WTC11 (cell line): ENCODE data around the gene NTMT1. TPM values are rescaled to one million over a fixed set of nuclear protein-coding genes. Genes with fewer than 3 reads are reported as not detected.

ENCODE experiments used
- ATAC-seq: fragments of 200-7000 bp; cut with Tn5 transposase; 2 replicates; pipeline ENCODE4 v1.10.0; 2021; ENCODE audit warnings: mild to moderate bottlenecking, moderate library complexity
- CTCF ChIA-PET: fragments of 300-600 bp; sonication (Branson Sonifier 250); formaldehyde crosslinking; loops from one replicate; lab custom pipeline; 2021; ENCODE audit warnings: antibody characterized with exemption; lab: Charles Lee
- POLR2A ChIA-PET: fragments of 350-600 bp; sonication (Branson Sonifier 250); formaldehyde crosslinking; loops from one replicate; lab custom pipeline; 2021; ENCODE audit warnings: antibody characterized with exemption; lab: Charles Lee
- DNase-seq: peaks from one replicate; pipeline ENCODE4 v3.0.0; 2021; ENCODE audit warnings: low spot score
- H3K27ac Mint-ChIP-seq: 2 replicates; pipeline ENCODE4 v1.8.0; 2021; ENCODE audit warnings: mixed read lengths
- H3K27me3 Mint-ChIP-seq: 2 replicates; pipeline ENCODE4 v1.8.0; 2021; ENCODE audit warnings: low read depth, mild to moderate bottlenecking, moderate library complexity, mixed read lengths
- H3K36me3 Mint-ChIP-seq: 2 replicates; pipeline ENCODE4 v1.8.0; 2021; ENCODE audit warnings: mixed read lengths
- H3K4me1 Mint-ChIP-seq: 2 replicates; pipeline ENCODE4 v1.8.0; 2022; ENCODE audit warnings: mixed read lengths
- H3K4me3 Mint-ChIP-seq: 2 replicates; pipeline ENCODE4 v1.8.0; 2021; ENCODE audit warnings: mild to moderate bottlenecking, moderate library complexity, mixed read lengths
- H3K9me3 Mint-ChIP-seq: 2 replicates; pipeline ENCODE4 v1.8.0; 2021; ENCODE audit warnings: mixed read lengths
- ATF3 ChIP-seq: sonication (generic); formaldehyde crosslinking; conservative IDR thresholded peaks from 2 replicates; pipeline ENCODE4 v1.8.1; 2022; ENCODE audit warnings: mild to moderate bottlenecking, missing genetic modification reagents
- CREM ChIP-seq: sonication (generic); formaldehyde crosslinking; IDR thresholded peaks from 2 replicates; pipeline ENCODE4 v1.8.1; 2022; ENCODE audit warnings: mild to moderate bottlenecking, missing genetic modification reagents, moderate library complexity
- E2F5 ChIP-seq: sonication (generic); formaldehyde crosslinking; IDR thresholded peaks from 2 replicates; pipeline ENCODE4 v1.8.1; 2022; ENCODE audit warnings: mild to moderate bottlenecking, moderate library complexity, missing genetic modification reagents
- ETV6 ChIP-seq: sonication (generic); formaldehyde crosslinking; IDR thresholded peaks from 2 replicates; pipeline ENCODE4 v1.8.1; 2022; ENCODE audit warnings: mild to moderate bottlenecking, missing genetic modification reagents
- GABPB1 ChIP-seq: sonication (generic); formaldehyde crosslinking; IDR thresholded peaks from 2 replicates; pipeline ENCODE4 v1.8.1; 2023; ENCODE audit warnings: mild to moderate bottlenecking, missing genetic modification reagents
- IRF1 ChIP-seq: sonication (generic); formaldehyde crosslinking; IDR thresholded peaks from 2 replicates; pipeline ENCODE4 v1.8.0; 2023; ENCODE audit warnings: missing genetic modification reagents
- KAT7 ChIP-seq: sonication (generic); formaldehyde crosslinking; IDR thresholded peaks from 2 replicates; pipeline ENCODE4 v1.8.1; 2023; ENCODE audit warnings: missing genetic modification reagents, mild to moderate bottlenecking, borderline replicate concordance
- MLX ChIP-seq: sonication (generic); formaldehyde crosslinking; IDR thresholded peaks from 2 replicates; pipeline ENCODE4 v1.8.1; 2023; ENCODE audit warnings: mild to moderate bottlenecking, missing genetic modification reagents, moderate library complexity
- MXD4 ChIP-seq: fragments of 250-450 bp; sonication (Bioruptor Pico); IDR thresholded peaks from 2 replicates; pipeline ENCODE4 v1.8.0; 2021; ENCODE audit warnings: mild to moderate bottlenecking, moderate library complexity, borderline replicate concordance
- MYBL2 ChIP-seq: sonication (generic); formaldehyde crosslinking; IDR thresholded peaks from 2 replicates; pipeline ENCODE4 v1.8.1; 2023; ENCODE audit warnings: mild to moderate bottlenecking, moderate library complexity, missing genetic modification reagents
- NR3C1 ChIP-seq: sonication (generic); formaldehyde crosslinking; conservative IDR thresholded peaks from 2 replicates; pipeline ENCODE4 v1.8.1; 2023; ENCODE audit warnings: low read depth, mild to moderate bottlenecking, missing genetic modification reagents
- RELA ChIP-seq: sonication (generic); formaldehyde crosslinking; IDR thresholded peaks from 2 replicates; pipeline ENCODE4 v1.8.1; 2022; ENCODE audit warnings: missing genetic modification reagents, mild to moderate bottlenecking, borderline replicate concordance
- RORB ChIP-seq: fragments of 250-450 bp; sonication (Bioruptor Pico); IDR thresholded peaks from 2 replicates; pipeline ENCODE4 v1.9.0; 2021; ENCODE audit warnings: mild to moderate bottlenecking
- SMAD3 ChIP-seq: sonication (generic); formaldehyde crosslinking; IDR thresholded peaks from 2 replicates; pipeline ENCODE4 v1.8.0; 2022; ENCODE audit warnings: missing genetic modification reagents, mild to moderate bottlenecking, borderline replicate concordance
- SOX15 ChIP-seq: fragments of 250-450 bp; sonication (Bioruptor Pico); IDR thresholded peaks from 2 replicates; pipeline ENCODE4 v1.9.0; 2021; ENCODE audit warnings: mild to moderate bottlenecking
- TEAD1 ChIP-seq: sonication (generic); formaldehyde crosslinking; IDR thresholded peaks from 2 replicates; pipeline ENCODE4 v1.8.0; 2022; ENCODE audit warnings: mild to moderate bottlenecking, missing genetic modification reagents
- TP53 ChIP-seq: sonication (generic); formaldehyde crosslinking; IDR thresholded peaks from 2 replicates; pipeline ENCODE4 v1.8.1; 2023; ENCODE audit warnings: mild to moderate bottlenecking, missing genetic modification reagents
- USF2 ChIP-seq: sonication (generic); formaldehyde crosslinking; IDR thresholded peaks from 2 replicates; pipeline ENCODE4 v1.8.1; 2023; ENCODE audit warnings: mild to moderate bottlenecking, missing genetic modification reagents, moderate library complexity
- ZNF219 ChIP-seq: sonication (generic); formaldehyde crosslinking; IDR thresholded peaks from 2 replicates; pipeline ENCODE4 v1.8.0; 2023; ENCODE audit warnings: missing genetic modification reagents, mild to moderate bottlenecking, borderline replicate concordance
- ZNF281 ChIP-seq: sonication (generic); formaldehyde crosslinking; IDR thresholded peaks from 2 replicates; pipeline ENCODE4 v1.8.0; 2023; ENCODE audit warnings: mild to moderate bottlenecking, missing genetic modification reagents
- ZNF425 ChIP-seq: fragments of 250-450 bp; sonication (Bioruptor Pico); conservative IDR thresholded peaks from 2 replicates; pipeline ENCODE4 v1.9.0; 2021; ENCODE audit warnings: mild to moderate bottlenecking
- total RNA-seq: library from RNA; stranded (reverse); gene quantifications from 3 replicates; pipeline ENCODE4 v1.2.3, GENCODE V29; 2021

Gene NTMT1
- total RNA-seq, 1 experiment from 2014 or later = 71.1 TPM

GRCh38 chr9:129626625-129627284 lies 792 bp downstream of the NTMT1 start (continued):
- TF ChIP-seq IRF1 (CRISPR knock-in tag) (no peak), KAT7 (CRISPR knock-in tag) (no peak), SOX15 (CRISPR knock-in tag) (no peak), CREM (CRISPR knock-in tag) (no peak), ATF3 (CRISPR knock-in tag) (no peak), SMAD3 (CRISPR knock-in tag) (no peak), RELA (no peak), ZNF425 (no peak), TEAD1 (no peak; the same call in 1 of the 2 replicates), MLX (no peak), NR3C1 (CRISPR knock-in tag) (no peak)

- Mint-ChIP-seq H3K4me1 (peaks cover 53% of the 10 kb centered on the region), H3K9me3 (no peaks in the 10 kb centered on the region), H3K4me3 (peak overlapping the region; percentile 85), H3K27ac (peak overlapping the region; percentile 76; the same call in 1 of the 2 replicates), H3K27me3 (peaks cover 1% of the 10 kb centered on the region; the same call in 1 of the 2 replicates), H3K36me3 (peaks cover 15% of the 10 kb centered on the region)
- no peak for DNase-seq
- ATAC-seq = no peak
- POLR2A ChIA-PET = no interaction called here
- CTCF ChIA-PET = interaction anchor here (0.8 to 1.3 kb wide), 3 partner anchors 91 to 496 kb away, joined by 3 to 4 read pairs (median 3); no protein-coding TSS in a partner anchor
- no peak for TF ChIP-seq TP53 (CRISPR knock-in tag)
- no peak for TF ChIP-seq ZNF219 (CRISPR knock-in tag)
- no peak for TF ChIP-seq E2F5 (CRISPR knock-in tag)
- no peak for TF ChIP-seq ETV6 (CRISPR knock-in tag)
- no peak for TF ChIP-seq RORB (CRISPR knock-in tag)
- TF ChIP-seq USF2 (CRISPR knock-in tag) = no peak
- no peak for TF ChIP-seq MXD4 (CRISPR knock-in tag)
- no peak for TF ChIP-seq ZNF425
- TF ChIP-seq MLX = no peak
- no peak for TF ChIP-seq MYBL2 (CRISPR knock-in tag)
- no peak for TF ChIP-seq ZNF281 (CRISPR knock-in tag)
- no peak for TF ChIP-seq GABPB1 (CRISPR knock-in tag)
Observed at GRCh38 chr9:129627556-129628440, 1.8 kb downstream of the NTMT1 start.
